ENCODE results near the gene PEX16. TPM values are rescaled to one million over a fixed set of nuclear protein-coding genes. Genes with fewer than 3 reads are reported as not detected.

The PEX16 gene
- total RNA-seq, 4 donors from 2014 or later: 31.3 to 111 (median 51.9) TPM

DNA sequence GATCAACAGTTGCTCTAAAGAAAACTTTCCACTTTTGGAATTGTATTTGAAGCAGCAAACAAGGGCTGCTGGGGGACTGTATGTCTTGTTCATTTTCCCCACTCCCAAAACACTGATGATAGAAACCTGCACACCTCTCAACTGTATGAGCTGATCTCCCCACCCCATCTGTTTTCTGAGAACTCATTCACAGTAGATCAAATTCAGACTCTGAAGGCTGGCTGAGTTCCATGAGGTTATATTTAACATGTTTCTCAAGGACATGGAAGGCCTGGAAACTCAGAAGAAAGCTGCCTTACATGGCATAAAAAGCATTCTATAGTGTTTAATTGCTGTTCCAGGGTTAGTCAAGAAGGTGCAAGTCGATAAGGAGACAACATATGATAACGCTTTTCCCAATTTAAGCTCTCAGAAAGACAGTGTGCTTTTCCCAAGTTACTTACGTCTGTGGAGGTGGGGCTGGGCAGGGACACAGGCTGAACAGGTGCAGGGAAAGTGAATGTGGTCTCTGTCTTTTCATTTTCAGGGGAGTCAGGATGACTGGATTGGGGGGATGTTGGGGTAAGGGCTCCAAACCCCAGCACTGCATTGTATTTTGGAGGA, 27.8 kb upstream of the PEX16 start:
- H3K27ac ChIP-seq: no peak overlapping the region
- no peaks in the 10 kb centered on the region for H3K4me1 ChIP-seq
- intact Hi-C loops (cut with DNase I; ENCODE audit: low total_unique reads): no loop called here
- WGBS, 2 donors (ENCODE audit: low coverage in 1 of 2): 67 to 92% methylated on average over 1 to 3 of the region's 3 CpGs
- peaks cover 0 to 35% (median 8%) of the 10 kb centered on the region in 4 donors for H3K36me3 ChIP-seq
- TF ChIP-seq POLR2AphosphoS5 (IDR thresholded peaks at IDR 0.05) (no peak), EP300 (IDR thresholded peaks at IDR 0.05; ENCODE audit: low read depth) (no peak), POLR2A (IDR thresholded peaks at IDR 0.05) (no peak)
- TF ChIP-seq, protein P1, sequence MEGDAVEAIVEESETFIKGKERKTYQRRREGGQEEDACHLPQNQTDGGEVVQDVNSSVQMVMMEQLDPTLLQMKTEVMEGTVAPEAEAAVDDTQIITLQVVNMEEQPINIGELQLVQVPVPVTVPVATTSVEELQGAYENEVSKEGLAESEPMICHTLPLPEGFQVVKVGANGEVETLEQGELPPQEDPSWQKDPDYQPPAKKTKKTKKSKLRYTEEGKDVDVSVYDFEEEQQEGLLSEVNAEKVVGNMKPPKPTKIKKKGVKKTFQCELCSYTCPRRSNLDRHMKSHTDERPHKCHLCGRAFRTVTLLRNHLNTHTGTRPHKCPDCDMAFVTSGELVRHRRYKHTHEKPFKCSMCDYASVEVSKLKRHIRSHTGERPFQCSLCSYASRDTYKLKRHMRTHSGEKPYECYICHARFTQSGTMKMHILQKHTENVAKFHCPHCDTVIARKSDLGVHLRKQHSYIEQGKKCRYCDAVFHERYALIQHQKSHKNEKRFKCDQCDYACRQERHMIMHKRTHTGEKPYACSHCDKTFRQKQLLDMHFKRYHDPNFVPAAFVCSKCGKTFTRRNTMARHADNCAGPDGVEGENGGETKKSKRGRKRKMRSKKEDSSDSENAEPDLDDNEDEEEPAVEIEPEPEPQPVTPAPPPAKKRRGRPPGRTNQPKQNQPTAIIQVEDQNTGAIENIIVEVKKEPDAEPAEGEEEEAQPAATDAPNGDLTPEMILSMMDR (IDR thresholded peaks at IDR 0.05): no peak
- no peak for DNase-seq
- no peak overlapping the region for H3K4me3 ChIP-seq
- in situ Hi-C loops (cut with MboI; ENCODE audit: low pct_ligation_motif_present in 1 of 4, low pct_unique_long_range_greater_than_20kb in 1 of 4, low sequenced_read_pairs in 3 of 4): no loop called here
- H3K27me3 ChIP-seq: no peaks in the 10 kb centered on the region
- H3K9me3 ChIP-seq: no peaks in the 10 kb centered on the region

DNA sequence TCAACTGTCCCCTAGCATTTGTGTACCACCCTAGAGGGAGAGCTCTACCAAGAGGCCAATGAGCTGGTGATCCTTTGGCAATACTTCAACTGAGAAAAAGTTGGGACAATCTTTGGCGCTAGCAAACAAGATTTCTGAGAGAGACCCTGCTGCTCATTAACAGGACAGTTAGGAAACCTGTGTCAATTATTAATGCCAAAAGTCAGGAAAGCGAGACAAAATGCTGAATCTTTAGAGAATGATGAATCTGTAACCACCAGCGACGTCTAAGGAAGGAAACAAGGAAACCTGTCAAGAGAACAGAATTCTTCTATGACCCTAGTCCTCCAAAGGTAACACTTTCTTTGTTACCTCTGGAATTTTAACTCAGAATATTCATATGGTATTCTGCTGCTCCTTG, 24.7 kb upstream of the PEX16 start:
- Histone ChIP-seq H3K4me1 (no peaks in the 10 kb centered on the region), H3K4me3 (no peak overlapping the region), H3K9me3 (no peaks in the 10 kb centered on the region), H3K27me3 (no peaks in the 10 kb centered on the region), H3K27ac (no peak overlapping the region), H3K36me3 (peaks cover 0 to 23% (median 9%) of the 10 kb centered on the region in 4 donors)
- WGBS, 2 donors (ENCODE audit: low coverage in 1 of 2): 98 to 100% methylated on average over 3 to 4 of the region's 4 CpGs
- intact Hi-C loops (cut with DNase I; ENCODE audit: low total_unique reads): no loop called here
- no peak for DNase-seq
- no peak for TF ChIP-seq POLR2A (IDR thresholded peaks at IDR 0.05)
- TF ChIP-seq, protein P1 (IDR thresholded peaks at IDR 0.05): no peak
- TF ChIP-seq POLR2AphosphoS5 (IDR thresholded peaks at IDR 0.05): no peak
- TF ChIP-seq EP300 (IDR thresholded peaks at IDR 0.05; ENCODE audit: low read depth): no peak
- in situ Hi-C loops (cut with MboI; ENCODE audit: low pct_ligation_motif_present in 1 of 4, low pct_unique_long_range_greater_than_20kb in 1 of 4, low sequenced_read_pairs in 3 of 4): no loop called here

DNA sequence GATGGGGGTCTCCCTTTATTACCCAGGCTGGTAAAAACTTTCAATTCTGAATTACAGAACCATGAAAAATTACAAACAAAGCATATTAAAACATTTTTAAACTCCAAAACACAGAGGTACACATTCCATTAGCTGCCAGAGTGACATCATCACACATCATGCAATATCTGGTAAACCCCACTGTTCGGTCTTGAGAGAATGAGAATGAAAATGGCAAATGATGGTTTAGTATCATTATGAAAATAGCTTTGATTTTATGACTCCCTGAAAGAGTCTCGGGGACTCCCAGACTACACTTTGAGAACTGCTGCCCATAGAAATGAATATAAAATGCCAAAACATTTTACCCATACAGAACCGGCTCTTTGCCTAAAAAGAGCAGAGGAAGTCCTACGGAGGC, 23.6 kb upstream of the PEX16 start:
- no peak for DNase-seq
- no peaks in the 10 kb centered on the region for H3K4me1 ChIP-seq
- no peak overlapping the region for H3K27ac ChIP-seq
- intact Hi-C loops (cut with DNase I; ENCODE audit: low total_unique reads) (no loop called here), in situ Hi-C loops (cut with MboI; ENCODE audit: low pct_ligation_motif_present in 1 of 4, low pct_unique_long_range_greater_than_20kb in 1 of 4, low sequenced_read_pairs in 3 of 4) (no loop called here)
- TF ChIP-seq EP300 (IDR thresholded peaks at IDR 0.05; ENCODE audit: low read depth): no peak
- TF ChIP-seq, protein P1 (IDR thresholded peaks at IDR 0.05): no peak
- no peak for TF ChIP-seq POLR2A (IDR thresholded peaks at IDR 0.05)
- 87 to 100% methylated on average over 1 to 4 of the region's 4 CpGs for WGBS, 2 donors (ENCODE audit: low coverage in 1 of 2)
- H3K4me3 ChIP-seq: no peak overlapping the region
- H3K9me3 ChIP-seq: no peaks in the 10 kb centered on the region
- H3K36me3 ChIP-seq: peaks cover 0 to 21% (median 8%) of the 10 kb centered on the region in 4 donors
- no peaks in the 10 kb centered on the region for H3K27me3 ChIP-seq

DNA sequence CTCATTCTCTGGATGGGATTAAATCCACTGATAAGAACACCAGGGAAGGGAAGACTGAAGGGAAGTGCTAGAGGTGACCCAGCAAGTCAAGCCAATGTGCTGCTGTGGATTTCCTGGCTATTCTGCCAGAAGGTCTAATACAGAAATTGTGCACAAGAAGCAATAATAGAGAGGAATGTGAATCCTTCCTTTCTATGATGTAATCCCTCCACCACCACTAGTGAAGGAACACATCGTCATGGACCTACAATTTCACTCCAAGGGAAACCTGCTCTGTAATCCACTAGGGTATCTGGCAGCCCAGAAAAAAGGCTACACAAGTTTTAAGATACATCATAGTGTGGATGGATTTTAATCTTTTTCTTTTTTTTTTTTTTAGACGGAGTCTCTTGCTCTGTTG, 22.2 kb upstream of the PEX16 start:
- intact Hi-C loops (cut with DNase I; ENCODE audit: low total_unique reads): no loop called here
- H3K36me3 ChIP-seq: peaks cover 0 to 24% (median 8%) of the 10 kb centered on the region in 4 donors
- 89 to 100% methylated on average over 2 of the region's 2 CpGs for WGBS, 2 donors (ENCODE audit: low coverage in 1 of 2)
- H3K4me3 ChIP-seq: no peak overlapping the region
- in situ Hi-C loops (cut with MboI; ENCODE audit: low pct_ligation_motif_present in 1 of 4, low pct_unique_long_range_greater_than_20kb in 1 of 4, low sequenced_read_pairs in 3 of 4): no loop called here
- no peaks in the 10 kb centered on the region for H3K9me3 ChIP-seq
- no peak for DNase-seq
- TF ChIP-seq POLR2A (IDR thresholded peaks at IDR 0.05) (no peak), EP300 (IDR thresholded peaks at IDR 0.05; ENCODE audit: low read depth) (no peak), POLR2AphosphoS5 (IDR thresholded peaks at IDR 0.05) (no peak)
- TF ChIP-seq, protein P1 (IDR thresholded peaks at IDR 0.05): no peak
- no peak overlapping the region for H3K27ac ChIP-seq
- H3K27me3 ChIP-seq: no peaks in the 10 kb centered on the region
- H3K4me1 ChIP-seq: no peaks in the 10 kb centered on the region
